Endodermal cell (in vitro differentiated cells): ENCODE data around the gene CAMK2B. TPM values are rescaled to one million over a fixed set of nuclear protein-coding genes. Genes with fewer than 3 reads are reported as not detected.

ENCODE experiments used
- DNase-seq: peaks from one replicate; pipeline ENCODE4 v3.0.0-alpha.2; 2017
- H3K27ac ChIP-seq: 2 replicates; pipeline ENCODE4 v1.5.1; 2013; ENCODE audit warnings: mild to moderate bottlenecking, low read depth, low read length, moderate library complexity
- H3K27me3 ChIP-seq: 2 replicates; pipeline ENCODE4 v1.6.1; 2013; ENCODE audit warnings: mild to moderate bottlenecking, low read length, moderate library complexity; ENCODE audit not compliant: insufficient read depth, control insufficient read depth, poor library complexity, severe bottlenecking
- H3K36me3 ChIP-seq: 2 replicates; pipeline ENCODE4 v1.7.0; 2013; ENCODE audit warnings: mild to moderate bottlenecking, low read length, moderate library complexity; ENCODE audit not compliant: control insufficient read depth, insufficient read depth
- H3K4me1 ChIP-seq: one replicate; pipeline ENCODE4 v1.7.0; 2013; ENCODE audit warnings: low read length; ENCODE audit not compliant: control insufficient read depth, insufficient read depth
- H3K4me3 ChIP-seq: 2 replicates; pipeline ENCODE4 v1.5.1; 2013; ENCODE audit warnings: mild to moderate bottlenecking, low read length, moderate library complexity
- H3K9ac ChIP-seq: 2 replicates; pipeline ENCODE4 v1.6.1; 2013; ENCODE audit warnings: mild to moderate bottlenecking, low read length, moderate library complexity; ENCODE audit not compliant: poor library complexity, severe bottlenecking; ENCODE audit errors: extremely low read depth
- H3K9me3 ChIP-seq: 2 replicates; pipeline ENCODE4 v1.6.1; 2013; ENCODE audit warnings: mild to moderate bottlenecking, low read length, moderate library complexity; ENCODE audit not compliant: control insufficient read depth
- H3K27ac Mint-ChIP-seq: 2 replicates; pipeline ENCODE4 v1.8.0; 2020; ENCODE audit warnings: mixed read lengths
- H3K27me3 Mint-ChIP-seq: 2 replicates; pipeline ENCODE4 v1.8.0; 2021; ENCODE audit warnings: mild to moderate bottlenecking, mixed read lengths; ENCODE audit not compliant: insufficient read depth
- H3K36me3 Mint-ChIP-seq: 2 replicates; pipeline ENCODE4 v1.8.0; 2020; ENCODE audit warnings: low read depth, mixed read lengths
- H3K4me1 Mint-ChIP-seq: 2 replicates; pipeline ENCODE4 v1.8.0; 2020; ENCODE audit warnings: mixed read lengths
- H3K4me3 Mint-ChIP-seq: 2 replicates; pipeline ENCODE4 v1.8.0; 2020; ENCODE audit warnings: mild to moderate bottlenecking, moderate library complexity, mixed read lengths
- H3K9me3 Mint-ChIP-seq: 2 replicates; pipeline ENCODE4 v1.8.0; 2020; ENCODE audit warnings: mild to moderate bottlenecking, mixed read lengths
- WGBS, 2 experiments: methylation state at CpG; one replicate each; pipeline versions ENCODE4 v1.1.5 to v1.1.7; 2013; ENCODE audit warnings: missing lambda C conversion rate in 2 of 2, mixed read lengths in 1 of 2; ENCODE audit not compliant: insufficient coverage in 1 of 2, insufficient read length in 1 of 2; 5-methylcytosine and 5-hydroxymethylcytosine counted together
- total RNA-seq, 2 donors: library from RNA; stranded (reverse); fragmentation: NEBNext Ultra II Directional in 1 of 2; extraction: Animal tissue kit (Norgen Biotek cat#: 25700) in 1 of 2; gene quantifications; 2 replicates in 1 of 2; 3 replicates in 1 of 2; pipeline ENCODE4 v1.2.1, GENCODE V29; 2021
- TF ChIP-seq, protein P1 (sequence below): fragments of 200-600 bp; sonication (generic); conservative IDR thresholded peaks from 2 replicates; pipeline ENCODE4 v1.5.0; 2021; ENCODE audit warnings: antibody characterized with exemption, mild to moderate bottlenecking

The CAMK2B gene
- total RNA-seq, 2 donors from 2014 or later: 0.26 TPM; not detected in 1

- H3K4me1 Mint-ChIP-seq: peaks cover 4% of the 10 kb centered on the region
- H3K36me3 Mint-ChIP-seq: no peaks in the 10 kb centered on the region
- no peak overlapping the region for H3K4me3 Mint-ChIP-seq
- Histone ChIP-seq H3K36me3 (no peaks in the 10 kb centered on the region), H3K4me1 (peaks cover 2% of the 10 kb centered on the region), H3K4me3 (no peak overlapping the region), H3K9me3 (peaks cover 7% of the 10 kb centered on the region), H3K27me3 (no peaks in the 10 kb centered on the region), H3K27ac (no peak overlapping the region), H3K9ac (no peak overlapping the region)
- 83 to 100% methylated on average over 2 of the region's 2 CpGs for WGBS, 2 experiments
- peaks cover 19% of the 10 kb centered on the region for H3K27me3 Mint-ChIP-seq
- DNase-seq: peak; percentile 46
- peaks cover 13% of the 10 kb centered on the region for H3K9me3 Mint-ChIP-seq
- no peak overlapping the region for H3K27ac Mint-ChIP-seq
- TF ChIP-seq, protein P1, sequence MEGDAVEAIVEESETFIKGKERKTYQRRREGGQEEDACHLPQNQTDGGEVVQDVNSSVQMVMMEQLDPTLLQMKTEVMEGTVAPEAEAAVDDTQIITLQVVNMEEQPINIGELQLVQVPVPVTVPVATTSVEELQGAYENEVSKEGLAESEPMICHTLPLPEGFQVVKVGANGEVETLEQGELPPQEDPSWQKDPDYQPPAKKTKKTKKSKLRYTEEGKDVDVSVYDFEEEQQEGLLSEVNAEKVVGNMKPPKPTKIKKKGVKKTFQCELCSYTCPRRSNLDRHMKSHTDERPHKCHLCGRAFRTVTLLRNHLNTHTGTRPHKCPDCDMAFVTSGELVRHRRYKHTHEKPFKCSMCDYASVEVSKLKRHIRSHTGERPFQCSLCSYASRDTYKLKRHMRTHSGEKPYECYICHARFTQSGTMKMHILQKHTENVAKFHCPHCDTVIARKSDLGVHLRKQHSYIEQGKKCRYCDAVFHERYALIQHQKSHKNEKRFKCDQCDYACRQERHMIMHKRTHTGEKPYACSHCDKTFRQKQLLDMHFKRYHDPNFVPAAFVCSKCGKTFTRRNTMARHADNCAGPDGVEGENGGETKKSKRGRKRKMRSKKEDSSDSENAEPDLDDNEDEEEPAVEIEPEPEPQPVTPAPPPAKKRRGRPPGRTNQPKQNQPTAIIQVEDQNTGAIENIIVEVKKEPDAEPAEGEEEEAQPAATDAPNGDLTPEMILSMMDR: peak; percentile 13
These were observed 142.0 kb downstream of the CAMK2B start for GRCh38 chr7:44183386-44183785.

DNA sequence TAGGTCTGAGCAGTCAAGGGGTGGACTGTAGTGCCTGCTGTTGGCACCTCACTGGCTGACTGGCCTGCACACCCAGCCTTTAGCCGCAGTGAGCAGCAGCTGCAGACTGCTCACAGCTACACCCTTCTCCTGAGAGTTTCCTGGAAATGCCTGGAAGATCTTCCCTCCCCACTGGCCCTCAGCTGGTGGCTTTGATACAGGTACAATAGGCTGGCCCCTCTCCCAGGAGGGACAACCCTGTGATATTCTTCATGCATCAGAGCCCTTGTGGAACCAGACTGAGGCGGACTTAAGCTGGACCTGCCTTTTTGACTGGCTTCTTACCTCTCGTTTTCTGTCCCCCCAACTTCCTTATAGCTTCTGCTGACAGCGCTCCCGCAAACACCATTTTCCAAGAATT lies 142.6 kb downstream of the CAMK2B start:
- Histone ChIP-seq H3K9ac (no peak overlapping the region), H3K27ac (no peak overlapping the region), H3K4me1 (peaks cover 2% of the 10 kb centered on the region), H3K27me3 (no peaks in the 10 kb centered on the region), H3K36me3 (no peaks in the 10 kb centered on the region), H3K9me3 (peaks cover 7% of the 10 kb centered on the region), H3K4me3 (no peak overlapping the region)
- TF ChIP-seq, protein P1: no peak
- peaks cover 5% of the 10 kb centered on the region for H3K4me1 Mint-ChIP-seq
- peaks cover 13% of the 10 kb centered on the region for H3K9me3 Mint-ChIP-seq
- H3K36me3 Mint-ChIP-seq: no peaks in the 10 kb centered on the region
- no peak overlapping the region for H3K4me3 Mint-ChIP-seq
- WGBS, 2 experiments: 80 to 85% methylated on average over 5 of the region's 5 CpGs
- H3K27ac Mint-ChIP-seq: no peak overlapping the region
- H3K27me3 Mint-ChIP-seq: peaks cover 19% of the 10 kb centered on the region
- peak; percentile 33 for DNase-seq

DNA sequence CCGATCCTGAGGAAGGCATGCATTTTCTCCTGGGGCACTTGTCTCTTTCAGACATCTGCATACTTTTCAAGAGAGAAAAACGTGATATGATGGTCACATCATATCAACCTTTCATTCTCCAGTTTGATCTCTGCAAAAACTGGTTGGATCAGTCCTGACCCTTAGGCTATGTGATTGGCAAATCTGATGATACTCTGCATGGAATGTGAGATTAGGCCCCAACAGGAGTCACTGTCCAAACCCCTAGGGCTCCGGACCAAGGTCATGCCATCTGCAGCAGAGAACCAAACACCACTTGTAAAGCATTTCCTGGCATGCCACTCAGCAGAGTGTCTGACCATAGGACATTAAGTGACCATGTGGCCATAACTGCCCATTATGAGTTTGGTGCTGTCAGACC lies 144.8 kb downstream of the CAMK2B start:
- TF ChIP-seq, protein P1: no peak
- no peak overlapping the region for H3K4me3 Mint-ChIP-seq
- no peak overlapping the region for H3K27ac Mint-ChIP-seq
- Histone ChIP-seq H3K36me3 (no peaks in the 10 kb centered on the region), H3K27me3 (no peaks in the 10 kb centered on the region), H3K9ac (no peak overlapping the region), H3K4me1 (peaks cover 2% of the 10 kb centered on the region), H3K9me3 (peaks cover 7% of the 10 kb centered on the region), H3K4me3 (no peak overlapping the region), H3K27ac (no peak overlapping the region)
- peaks cover 19% of the 10 kb centered on the region for H3K27me3 Mint-ChIP-seq
- H3K9me3 Mint-ChIP-seq: peaks cover 13% of the 10 kb centered on the region
- no peak for DNase-seq
- H3K36me3 Mint-ChIP-seq: no peaks in the 10 kb centered on the region
- 83 to 86% methylated on average over 1 to 3 of the region's 3 CpGs for WGBS, 2 experiments
- H3K4me1 Mint-ChIP-seq: peaks cover 8% of the 10 kb centered on the region
